NB4 (cell line): ENCODE data around the gene CCDC97.

ENCODE experiments used
- MAX ChIP-seq: IDR thresholded peaks from 2 replicates; pipeline ENCODE4 v1.6.1; 2011; ENCODE audit warnings: low read depth, low read length
- MYC ChIP-seq: IDR thresholded peaks from 2 replicates; pipeline ENCODE4 v1.6.1; 2011; ENCODE audit warnings: low read depth, low read length
- POLR2A ChIP-seq: IDR thresholded peaks from 2 replicates; pipeline ENCODE4 v1.6.1; 2011; ENCODE audit warnings: mild to moderate bottlenecking; ENCODE audit not compliant: insufficient read length; ENCODE audit errors: extremely low read depth
- TF ChIP-seq, protein P1 (sequence below): IDR thresholded peaks from one replicate; pipeline ENCODE4 v1.5.1; 2012; ENCODE audit warnings: low read depth, low read length

GRCh38 chr19:41316306-41316920, 6.4 kb downstream of the CCDC97 start:
- TF ChIP-seq, protein P1, sequence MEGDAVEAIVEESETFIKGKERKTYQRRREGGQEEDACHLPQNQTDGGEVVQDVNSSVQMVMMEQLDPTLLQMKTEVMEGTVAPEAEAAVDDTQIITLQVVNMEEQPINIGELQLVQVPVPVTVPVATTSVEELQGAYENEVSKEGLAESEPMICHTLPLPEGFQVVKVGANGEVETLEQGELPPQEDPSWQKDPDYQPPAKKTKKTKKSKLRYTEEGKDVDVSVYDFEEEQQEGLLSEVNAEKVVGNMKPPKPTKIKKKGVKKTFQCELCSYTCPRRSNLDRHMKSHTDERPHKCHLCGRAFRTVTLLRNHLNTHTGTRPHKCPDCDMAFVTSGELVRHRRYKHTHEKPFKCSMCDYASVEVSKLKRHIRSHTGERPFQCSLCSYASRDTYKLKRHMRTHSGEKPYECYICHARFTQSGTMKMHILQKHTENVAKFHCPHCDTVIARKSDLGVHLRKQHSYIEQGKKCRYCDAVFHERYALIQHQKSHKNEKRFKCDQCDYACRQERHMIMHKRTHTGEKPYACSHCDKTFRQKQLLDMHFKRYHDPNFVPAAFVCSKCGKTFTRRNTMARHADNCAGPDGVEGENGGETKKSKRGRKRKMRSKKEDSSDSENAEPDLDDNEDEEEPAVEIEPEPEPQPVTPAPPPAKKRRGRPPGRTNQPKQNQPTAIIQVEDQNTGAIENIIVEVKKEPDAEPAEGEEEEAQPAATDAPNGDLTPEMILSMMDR, result no peak
- no peak for TF ChIP-seq MAX
- TF ChIP-seq POLR2A, result no peak
- TF ChIP-seq MYC, result no peak
